PC-9 (cell line): ENCODE data around the gene BRIP1.

Source experiments
- EZH2 ChIP-seq: fragments of 200-600 bp; sonication (generic); IDR thresholded peaks from 2 replicates; pipeline ENCODE4 v1.8.0; 2017; ENCODE audit warnings: antibody characterized with exemption, low read depth
- TF ChIP-seq, protein P1 (sequence below): fragments of 200-600 bp; sonication (generic); conservative IDR thresholded peaks from 2 replicates; pipeline ENCODE4 v1.6.1; 2017; ENCODE audit warnings: mixed run types, antibody characterized with exemption, mild to moderate bottlenecking, moderate library complexity

- TF ChIP-seq EZH2: no peak
- TF ChIP-seq, protein P1, sequence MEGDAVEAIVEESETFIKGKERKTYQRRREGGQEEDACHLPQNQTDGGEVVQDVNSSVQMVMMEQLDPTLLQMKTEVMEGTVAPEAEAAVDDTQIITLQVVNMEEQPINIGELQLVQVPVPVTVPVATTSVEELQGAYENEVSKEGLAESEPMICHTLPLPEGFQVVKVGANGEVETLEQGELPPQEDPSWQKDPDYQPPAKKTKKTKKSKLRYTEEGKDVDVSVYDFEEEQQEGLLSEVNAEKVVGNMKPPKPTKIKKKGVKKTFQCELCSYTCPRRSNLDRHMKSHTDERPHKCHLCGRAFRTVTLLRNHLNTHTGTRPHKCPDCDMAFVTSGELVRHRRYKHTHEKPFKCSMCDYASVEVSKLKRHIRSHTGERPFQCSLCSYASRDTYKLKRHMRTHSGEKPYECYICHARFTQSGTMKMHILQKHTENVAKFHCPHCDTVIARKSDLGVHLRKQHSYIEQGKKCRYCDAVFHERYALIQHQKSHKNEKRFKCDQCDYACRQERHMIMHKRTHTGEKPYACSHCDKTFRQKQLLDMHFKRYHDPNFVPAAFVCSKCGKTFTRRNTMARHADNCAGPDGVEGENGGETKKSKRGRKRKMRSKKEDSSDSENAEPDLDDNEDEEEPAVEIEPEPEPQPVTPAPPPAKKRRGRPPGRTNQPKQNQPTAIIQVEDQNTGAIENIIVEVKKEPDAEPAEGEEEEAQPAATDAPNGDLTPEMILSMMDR: no peak
Observed at GRCh38 chr17:61709567-61709966, 153.8 kb downstream of the BRIP1 start.
